ENCODE results near the gene ZNF714.

ZNF714 gene

GRCh38 chr19:21082011-21082975 lies at the start of gene ZNF714:
ZNF714 (plus strand) TSS chr19:21082203; CDS start chr19:21098269, 16,066 bp downstream.
- DNase-seq (ENCODE audit: low spot score): peak; percentile 77

DNA sequence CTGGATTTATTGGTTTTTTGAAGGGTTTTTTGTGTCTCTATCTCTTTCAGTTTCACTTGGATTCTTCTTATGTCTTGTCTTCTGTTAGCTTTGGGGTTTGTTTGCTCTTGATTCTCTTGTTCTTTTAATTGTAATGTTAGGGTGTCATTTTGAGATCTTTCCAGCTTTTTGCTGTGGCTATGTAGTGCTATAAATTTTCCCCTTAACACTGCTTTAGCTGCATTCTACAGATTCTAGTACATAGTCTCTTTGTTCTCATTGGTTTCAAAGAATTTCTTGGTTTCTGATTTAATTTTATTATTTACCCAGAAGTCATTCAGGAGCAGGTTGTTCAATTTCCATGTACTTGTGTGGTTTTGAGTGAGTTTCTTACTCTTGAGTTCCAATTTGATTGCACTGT lies 37.0 kb upstream of the ZNF714 start:
- no peak for DNase-seq (ENCODE audit: low spot score)

DNA sequence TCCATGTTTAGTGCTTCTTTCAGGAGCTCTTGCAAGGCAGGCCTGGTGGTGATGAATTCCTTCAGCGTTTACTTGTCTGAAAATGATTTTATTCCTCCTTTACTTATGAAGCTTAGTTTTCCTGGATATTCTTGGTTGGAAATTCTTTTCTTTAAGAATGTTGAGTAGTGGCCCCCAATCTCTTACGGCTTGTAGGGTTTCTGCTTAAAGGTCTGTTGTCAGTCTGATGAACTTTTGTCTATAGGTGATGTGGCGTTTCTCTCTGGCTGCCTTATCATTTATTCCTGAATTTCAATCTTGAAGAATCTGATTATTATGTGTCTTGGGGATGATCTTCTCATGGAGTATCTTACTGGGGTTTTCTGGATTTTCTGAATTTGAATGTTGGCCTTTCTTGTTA lies 35.5 kb upstream of the ZNF714 start:
- no peak for DNase-seq (ENCODE audit: low spot score)

- DNase-seq (ENCODE audit: low spot score): no peak
These were observed 34.3 kb upstream of the ZNF714 start for GRCh38 chr19:21047716-21048115.

DNA sequence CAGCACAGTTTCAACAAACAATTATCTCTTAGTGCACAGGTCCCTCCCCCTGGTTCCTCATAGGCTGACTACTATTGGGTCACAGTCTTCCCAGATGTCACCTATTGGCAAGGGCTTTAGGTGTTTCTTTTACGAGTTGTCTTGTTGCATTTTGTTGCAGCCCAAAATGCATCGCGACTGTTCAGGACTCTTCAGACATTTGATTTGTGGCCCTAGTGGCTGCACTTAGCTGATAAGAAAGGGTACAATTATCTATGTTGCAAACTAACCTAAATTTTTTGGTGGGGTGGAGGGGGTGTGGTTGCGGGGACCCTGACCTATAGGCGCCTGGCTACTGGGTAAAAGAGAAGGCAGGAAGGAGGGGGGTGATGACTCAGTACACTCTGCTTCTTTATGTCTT lies 29.1 kb upstream of the ZNF714 start:
- DNase-seq (ENCODE audit: low spot score): no peak

GRCh38 chr19:21065336-21065735 lies 16.7 kb upstream of the ZNF714 start:
- no peak for DNase-seq (ENCODE audit: low spot score)

DNA sequence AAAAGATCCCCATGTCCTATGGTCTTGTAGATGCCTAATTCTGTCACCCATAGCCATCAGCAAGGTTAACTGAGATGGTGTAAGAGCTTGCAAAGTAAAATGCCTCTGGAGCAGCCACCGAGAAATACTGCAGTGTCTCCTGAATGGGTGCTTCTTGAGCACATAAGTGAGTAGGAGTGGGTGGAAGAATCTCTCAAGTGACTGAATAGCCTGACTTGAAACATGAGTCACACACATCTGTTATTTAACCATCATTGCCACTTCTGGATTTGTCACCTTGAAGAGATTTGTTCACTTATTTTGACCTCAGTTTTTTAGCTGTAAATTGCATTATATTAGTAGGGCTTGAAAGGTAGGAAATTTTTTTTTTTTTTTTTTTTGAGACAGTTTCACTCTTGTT lies 2.3 kb downstream of the ZNF714 start:
- DNase-seq (ENCODE audit: low spot score): no peak

- DNase-seq (ENCODE audit: low spot score): no peak
These were observed 5.9 kb downstream of the ZNF714 start for GRCh38 chr19:21087871-21088270.

- DNase-seq (ENCODE audit: low spot score): no peak
These were observed 10.1 kb downstream of the ZNF714 start for GRCh38 chr19:21092109-21092508.

GRCh38 chr19:21094347-21095025 lies 12.5 kb downstream of the ZNF714 start:
- no peak for DNase-seq (ENCODE audit: low spot score)

GRCh38 chr19:21098291-21098690 lies 16.3 kb downstream of the ZNF714 start:
- DNase-seq (ENCODE audit: low spot score): no peak

GRCh38 chr19:21101521-21102242 lies 19.7 kb downstream of the ZNF714 start:
- DNase-seq (ENCODE audit: low spot score): no peak

GRCh38 chr19:21109116-21109515 lies 27.1 kb downstream of the ZNF714 start:
- DNase-seq (ENCODE audit: low spot score): no peak

GRCh38 chr19:21110183-21110582 lies 28.2 kb downstream of the ZNF714 start:
- no peak for DNase-seq (ENCODE audit: low spot score)

DNA sequence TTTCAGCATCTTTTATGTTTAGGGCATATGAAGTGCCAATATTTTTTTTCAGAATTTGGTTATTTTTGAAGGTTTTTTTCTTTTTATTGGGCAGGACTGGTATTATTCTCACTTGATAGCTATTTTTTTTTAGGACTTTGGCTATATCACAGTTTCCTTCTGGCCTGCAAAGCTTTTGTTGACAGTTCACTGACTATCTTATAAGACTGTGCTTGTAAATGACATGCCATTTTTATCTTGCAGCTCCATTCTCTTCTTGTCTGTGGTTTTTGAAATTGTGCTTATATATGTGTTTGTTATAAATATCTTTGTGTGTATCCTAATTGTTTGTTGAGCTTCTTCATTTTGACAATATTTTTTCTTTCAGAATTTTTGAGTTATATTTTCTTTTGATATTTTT lies 33.4 kb downstream of the ZNF714 start:
- DNase-seq (ENCODE audit: low spot score): no peak

GRCh38 chr19:21117041-21117907 lies 35.3 kb downstream of the ZNF714 start:
- no peak for DNase-seq (ENCODE audit: low spot score)

DNA sequence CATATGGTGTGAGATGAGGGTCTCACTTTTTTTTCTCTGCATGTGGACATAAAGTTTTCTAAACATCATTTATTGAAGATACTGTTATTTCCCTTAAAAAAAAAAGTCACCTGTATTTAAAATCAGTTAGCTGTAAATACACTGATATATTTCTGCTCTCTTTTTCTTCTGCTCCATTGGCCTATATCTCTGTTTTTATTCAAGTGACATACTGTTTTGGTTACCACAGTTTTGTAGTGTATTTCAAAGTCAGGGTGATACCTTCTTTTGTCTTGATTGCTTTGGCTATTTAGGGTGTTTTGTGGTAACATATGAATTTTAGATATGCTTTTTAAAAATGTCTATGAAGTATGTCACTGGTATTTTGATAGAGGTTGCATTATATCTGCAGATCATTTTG lies 44.1 kb downstream of the ZNF714 start:
- no peak for DNase-seq (ENCODE audit: low spot score)

- DNase-seq (ENCODE audit: low spot score): no peak
These were observed 45.0 kb downstream of the ZNF714 start for GRCh38 chr19:21127001-21127400.

DNA sequence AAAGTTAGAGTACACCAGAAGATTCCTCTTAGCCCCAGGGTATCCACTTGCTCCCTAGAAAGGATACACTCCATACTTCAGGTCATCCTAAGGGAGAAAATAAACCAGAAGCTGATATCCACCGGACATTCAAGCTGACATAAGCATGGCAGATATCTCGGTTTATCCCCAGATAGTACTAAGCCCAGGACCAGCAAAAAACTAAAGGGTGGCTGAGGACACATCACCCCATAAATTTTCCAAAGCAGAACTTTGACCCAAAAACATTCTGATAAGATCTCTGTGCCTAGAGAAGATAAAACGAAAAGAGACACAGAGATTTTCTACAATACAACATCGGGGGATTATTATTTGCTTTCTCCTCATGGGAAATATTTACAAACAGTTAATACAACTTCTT lies 45.9 kb downstream of the ZNF714 start:
- DNase-seq (ENCODE audit: low spot score): no peak

- no peak for DNase-seq (ENCODE audit: low spot score)
These were observed 47.1 kb downstream of the ZNF714 start for GRCh38 chr19:21128901-21129698.
